Mesodermal cell (in vitro differentiated cells): ENCODE data around the gene GALNT17.

Source experiments
- H3K27ac ChIP-seq: 2 replicates; pipeline ENCODE4 v1.7.0; 2013; ENCODE audit warnings: mild to moderate bottlenecking, low read depth, low read length, moderate library complexity; ENCODE audit not compliant: severe bottlenecking
- H3K36me3 ChIP-seq: 2 replicates; pipeline ENCODE4 v1.7.1; 2013; ENCODE audit warnings: mild to moderate bottlenecking, low read length, moderate library complexity; ENCODE audit not compliant: control insufficient read depth, insufficient read depth
- H3K4me1 ChIP-seq: one replicate; pipeline ENCODE4 v1.7.1; 2013; ENCODE audit warnings: mild to moderate bottlenecking, low read length; ENCODE audit not compliant: insufficient read depth, control insufficient read depth, poor library complexity, severe bottlenecking
- H3K4me3 ChIP-seq: 2 replicates; pipeline ENCODE4 v1.7.0; 2013; ENCODE audit warnings: low read length, control low read depth, mild to moderate bottlenecking; ENCODE audit not compliant: insufficient read depth, poor library complexity, severe bottlenecking; ENCODE audit errors: extremely low read depth
- H3K9me3 ChIP-seq: 2 replicates; pipeline ENCODE4 v1.7.1; 2013; ENCODE audit warnings: mild to moderate bottlenecking, low read length, moderate library complexity; ENCODE audit not compliant: control insufficient read depth
- WGBS, 2 experiments: methylation state at CpG; one replicate each; pipeline ENCODE4 v1.1.5; 2013; ENCODE audit warnings: missing lambda C conversion rate in 2 of 2; ENCODE audit not compliant: insufficient coverage in 2 of 2; 5-methylcytosine and 5-hydroxymethylcytosine counted together

Gene GALNT17

GRCh38 chr7:71411475-71411874, 279.5 kb downstream of the GALNT17 start:
- H3K9me3 ChIP-seq = peaks cover 7% of the 10 kb centered on the region
- no peak overlapping the region for H3K4me3 ChIP-seq
- H3K36me3 ChIP-seq = no peaks in the 10 kb centered on the region
- H3K27ac ChIP-seq = no peak overlapping the region
- H3K4me1 ChIP-seq = no peaks in the 10 kb centered on the region
- 87 to 93% methylated on average over 2 to 3 of the region's 3 CpGs for WGBS, 2 experiments

DNA sequence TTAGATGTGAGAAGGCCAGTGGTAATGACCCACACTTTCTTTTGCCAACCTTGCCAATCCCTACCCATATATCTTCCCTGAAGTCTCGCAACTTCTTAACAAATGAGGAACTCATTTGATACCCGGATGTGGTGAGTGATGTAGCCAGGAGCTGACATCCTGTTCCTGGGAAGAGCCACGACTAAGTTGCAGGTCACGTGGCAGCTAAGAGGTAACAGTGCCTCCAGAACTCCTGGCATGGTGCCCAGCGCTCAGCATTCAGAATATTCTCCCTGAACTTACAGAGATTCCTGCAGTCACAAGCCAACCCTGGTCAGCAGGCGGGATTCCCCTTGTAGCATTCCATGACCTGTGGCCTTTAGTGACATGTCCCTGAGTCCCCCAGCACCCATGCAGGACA, 282.5 kb downstream of the GALNT17 start:
- WGBS, 2 experiments = 75 to 87% methylated on average over 2 to 4 of the region's 6 CpGs
- H3K27ac ChIP-seq = no peak overlapping the region
- H3K4me1 ChIP-seq = no peaks in the 10 kb centered on the region
- peaks cover 3% of the 10 kb centered on the region for H3K9me3 ChIP-seq
- H3K4me3 ChIP-seq = no peak overlapping the region
- H3K36me3 ChIP-seq = no peaks in the 10 kb centered on the region

GRCh38 chr7:71419546-71420337, 287.8 kb downstream of the GALNT17 start:
- Histone ChIP-seq H3K27ac (no peak overlapping the region), H3K9me3 (no peaks in the 10 kb centered on the region), H3K36me3 (no peaks in the 10 kb centered on the region), H3K4me1 (no peaks in the 10 kb centered on the region), H3K4me3 (no peak overlapping the region)
- 89 to 90% methylated on average over 9 to 12 of the region's 12 CpGs for WGBS, 2 experiments

- 87 to 90% methylated on average over 2 of the region's 2 CpGs for WGBS, 2 experiments
- no peak overlapping the region for H3K27ac ChIP-seq
- H3K9me3 ChIP-seq = no peaks in the 10 kb centered on the region
- H3K4me1 ChIP-seq = no peaks in the 10 kb centered on the region
- no peaks in the 10 kb centered on the region for H3K36me3 ChIP-seq
- H3K4me3 ChIP-seq = no peak overlapping the region
These were observed 290.2 kb downstream of the GALNT17 start for GRCh38 chr7:71422104-71422503.

- no peaks in the 10 kb centered on the region for H3K36me3 ChIP-seq
- H3K4me1 ChIP-seq = no peaks in the 10 kb centered on the region
- WGBS, 2 experiments = 86 to 87% methylated on average over 4 to 5 of the region's 9 CpGs
- no peak overlapping the region for H3K4me3 ChIP-seq
- no peaks in the 10 kb centered on the region for H3K9me3 ChIP-seq
- H3K27ac ChIP-seq = no peak overlapping the region
These were observed 292.5 kb downstream of the GALNT17 start for GRCh38 chr7:71424166-71425035.

DNA sequence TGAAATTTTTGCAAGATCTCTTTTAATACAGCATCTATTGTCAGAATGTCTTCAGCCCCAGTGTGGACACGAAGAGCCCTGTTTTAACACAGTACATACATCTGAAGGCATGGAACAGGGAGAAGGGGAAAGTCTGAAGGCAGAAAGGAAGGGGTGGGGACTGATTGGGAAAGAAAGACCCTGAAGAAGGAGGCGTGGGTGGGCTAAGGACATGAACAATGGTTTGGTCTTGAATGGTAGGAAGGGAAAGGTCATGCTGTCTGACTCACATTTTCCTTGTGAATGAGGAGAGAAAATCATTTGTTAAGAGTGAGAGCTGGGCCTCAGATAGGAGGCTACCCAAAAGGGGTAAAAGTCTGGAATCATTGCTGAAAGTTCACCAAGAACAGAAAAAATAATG, 297.1 kb downstream of the GALNT17 start:
- no peaks in the 10 kb centered on the region for H3K4me1 ChIP-seq
- no peaks in the 10 kb centered on the region for H3K9me3 ChIP-seq
- H3K4me3 ChIP-seq = no peak overlapping the region
- 64 to 70% methylated on average over 1 of the region's 2 CpGs for WGBS, 2 experiments
- no peaks in the 10 kb centered on the region for H3K36me3 ChIP-seq
- peak overlapping the region; percentile 64 for H3K27ac ChIP-seq

GRCh38 chr7:71430246-71430645, 298.3 kb downstream of the GALNT17 start:
- H3K9me3 ChIP-seq = no peaks in the 10 kb centered on the region
- no peak overlapping the region for H3K4me3 ChIP-seq
- no peaks in the 10 kb centered on the region for H3K36me3 ChIP-seq
- WGBS, 2 experiments = 90 to 100% methylated on average over 1 of the region's 1 CpG
- H3K4me1 ChIP-seq = no peaks in the 10 kb centered on the region
- no peak overlapping the region for H3K27ac ChIP-seq

GRCh38 chr7:71439321-71439720, 307.4 kb downstream of the GALNT17 start:
- no peaks in the 10 kb centered on the region for H3K4me1 ChIP-seq
- no peaks in the 10 kb centered on the region for H3K36me3 ChIP-seq
- peaks cover 10% of the 10 kb centered on the region for H3K9me3 ChIP-seq
- WGBS, 2 experiments = 92 to 95% methylated on average over 6 of the region's 7 CpGs
- H3K4me3 ChIP-seq = no peak overlapping the region
- no peak overlapping the region for H3K27ac ChIP-seq

- Histone ChIP-seq H3K9me3 (peaks cover 5% of the 10 kb centered on the region), H3K4me3 (no peak overlapping the region), H3K4me1 (no peaks in the 10 kb centered on the region), H3K27ac (peak overlapping the region; percentile 4), H3K36me3 (no peaks in the 10 kb centered on the region)
- 70 to 84% methylated on average over 7 to 10 of the region's 11 CpGs for WGBS, 2 experiments
These were observed 310.7 kb downstream of the GALNT17 start for GRCh38 chr7:71442492-71443190.

DNA sequence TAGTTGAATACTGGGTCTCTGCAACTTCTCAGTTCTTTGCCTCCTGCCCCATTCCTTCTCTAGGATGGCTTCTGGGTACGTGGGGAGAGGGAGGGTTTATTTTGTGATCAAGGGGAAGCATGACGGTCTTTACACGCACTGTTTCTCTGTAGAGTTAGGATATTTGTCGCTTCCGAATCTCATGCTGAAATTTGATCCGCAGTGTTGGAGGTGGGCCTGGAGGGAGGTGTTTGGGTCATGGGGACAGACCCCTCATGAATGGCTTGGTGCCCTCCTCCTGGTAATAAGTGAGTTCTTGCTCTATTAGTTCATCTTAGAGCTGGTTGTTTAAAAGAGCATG, 311.2 kb downstream of the GALNT17 start:
- Histone ChIP-seq H3K4me1 (no peaks in the 10 kb centered on the region), H3K4me3 (no peak overlapping the region), H3K27ac (no peak overlapping the region), H3K9me3 (peaks cover 2% of the 10 kb centered on the region), H3K36me3 (no peaks in the 10 kb centered on the region)
- WGBS, 2 experiments = 70 to 84% methylated on average over 5 of the region's 6 CpGs
